ENCODE measurements around the gene RIC1. TPM values are rescaled to one million over a fixed set of nuclear protein-coding genes. Genes with fewer than 3 reads are reported as not detected.

Gene RIC1
- polyA plus RNA-seq, 1 of the 3 experiments (the other 2 are of a cell fraction) = 21.9 TPM

- Histone ChIP-seq H3K79me2 (ENCODE audit: insufficient read depth) (no peaks in the 10 kb centered on the region), H3K9me3 (no peaks in the 10 kb centered on the region), H3K27ac (ENCODE audit: low read depth in 2 of 2, low read length in 1 of 2) (no peak overlapping the region), H3F3A (replicated peaks; ENCODE audit: insufficient read depth) (peaks cover 7% of the 10 kb centered on the region), H3K27me3 (ENCODE audit: insufficient read depth) (no peaks in the 10 kb centered on the region), H3K4me1 (ENCODE audit: control insufficient read depth in 1 of 2, insufficient read depth in 2 of 2, low read depth in 1 of 2, low read length in 1 of 2) (no peaks in the 10 kb centered on the region), H3K9me2 (no peaks in the 10 kb centered on the region), H4K20me1 (ENCODE audit: insufficient read depth) (no peaks in the 10 kb centered on the region), H3K4me3 (ENCODE audit: low read depth in 2 of 2, low read length in 1 of 2) (no peak overlapping the region), H3K36me3 (replicated peaks in 1 of 2; ENCODE audit: control insufficient read depth in 1 of 2, insufficient read depth in 2 of 2, low read length in 1 of 2) (peaks cover 31 to 43% of the 10 kb centered on the region in 2 experiments), H2AFZ (ENCODE audit: low read depth) (no peak overlapping the region), H3K4me2 (no peak overlapping the region), H3K9ac (no peak overlapping the region)
- 71% methylated on average over 4 of the region's 4 CpGs for WGBS (ENCODE audit: low lambda C conversion rate)
- CTCF ChIA-PET = interaction anchor here (0.9 kb wide), 1 partner anchor 521 kb away, joined by 3 read pairs; no protein-coding TSS in a partner anchor
- POLR2A ChIA-PET = no interaction called here
- no peak for TF ChIP-seq FOXM1 (IDR thresholded peaks at IDR 0.05; ENCODE audit: low read depth)
- TF ChIP-seq RAD21 (IDR thresholded peaks at IDR 0.05; ENCODE audit: low read length) = no peak
- no peak for TF ChIP-seq NFIC (IDR thresholded peaks at IDR 0.05; ENCODE audit: borderline replicate concordance)
- no peak for TF ChIP-seq PBX3 (IDR thresholded peaks at IDR 0.05)
- TF ChIP-seq ELF1 (IDR thresholded peaks at IDR 0.05) = no peak
- TF ChIP-seq TEAD4 (IDR thresholded peaks at IDR 0.05; ENCODE audit: borderline replicate concordance, insufficient read depth) = no peak
- DNase-seq = no peak
Observed at GRCh38 chr9:5784526-5785315, 155.8 kb downstream of the RIC1 start.

- DNase-seq = no peak
- peaks cover 27 to 33% of the 10 kb centered on the region in 2 experiments for H3K36me3 ChIP-seq (replicated peaks in 1 of 2; ENCODE audit: control insufficient read depth in 1 of 2, insufficient read depth in 2 of 2, low read length in 1 of 2)
- 96% methylated on average over 6 of the region's 6 CpGs for WGBS (ENCODE audit: low lambda C conversion rate)
- CTCF ChIA-PET = interaction anchor here (1.2 to 2.1 kb wide), 2 partner anchors 13 kb away, joined by 4 to 7 read pairs; no protein-coding TSS in a partner anchor
- TF ChIP-seq POLR2AphosphoS5 (IDR thresholded peaks at IDR 0.05; ENCODE audit: low read depth, low read length) (no peak), MEF2A (IDR thresholded peaks at IDR 0.05; ENCODE audit: borderline replicate concordance, low read depth) (no peak), MAX (IDR thresholded peaks at IDR 0.05; ENCODE audit: low read depth) (no peak), YY1 (IDR thresholded peaks at IDR 0.05; ENCODE audit: low read depth) (no peak)
- H2AFZ ChIP-seq (ENCODE audit: low read depth) = no peak overlapping the region
- no peaks in the 10 kb centered on the region for H3K79me2 ChIP-seq (ENCODE audit: insufficient read depth)
- H4K20me1 ChIP-seq (ENCODE audit: insufficient read depth) = no peaks in the 10 kb centered on the region
- no peak overlapping the region for H3K4me2 ChIP-seq
- no peak overlapping the region for H3K27ac ChIP-seq (ENCODE audit: low read depth in 2 of 2, low read length in 1 of 2)
- no peak overlapping the region for H3K4me3 ChIP-seq (ENCODE audit: low read depth in 2 of 2, low read length in 1 of 2)
- H3K4me1 ChIP-seq (ENCODE audit: control insufficient read depth in 1 of 2, insufficient read depth in 2 of 2, low read depth in 1 of 2, low read length in 1 of 2) = no peaks in the 10 kb centered on the region
- no peak overlapping the region for H3K9ac ChIP-seq
- no peaks in the 10 kb centered on the region for H3K27me3 ChIP-seq (ENCODE audit: insufficient read depth)
- no peaks in the 10 kb centered on the region for H3K9me2 ChIP-seq
- peaks cover 7% of the 10 kb centered on the region for H3F3A ChIP-seq (replicated peaks; ENCODE audit: insufficient read depth)
- H3K9me3 ChIP-seq = no peaks in the 10 kb centered on the region
- POLR2A ChIA-PET = no interaction called here
Observed at GRCh38 chr9:5786370-5787127, 157.6 kb downstream of the RIC1 start.

All from SK-N-SH (cell line).